CD14-positive monocyte (primary cell): ENCODE measurements around the gene RPL27A. TPM values are rescaled to one million over a fixed set of nuclear protein-coding genes. Genes with fewer than 3 reads are reported as not detected.

Experiments
- DNase-seq, 3 donors: peaks; one replicate each; pipeline ENCODE4 v3.0.0-alpha.2; 2011 to 2022
- H2AFZ ChIP-seq: 2 replicates; pipeline ENCODE4 v1.6.0; 2012; ENCODE audit warnings: mild to moderate bottlenecking, low read depth, low read length, inconsistent platforms; ENCODE audit not compliant: insufficient read depth, poor library complexity, severe bottlenecking
- H3K27ac ChIP-seq, 2 donors: 1 replicate in 1 of 2; 2 replicates in 1 of 2; pipeline ENCODE4 v1.5.1; 2012 to 2013; ENCODE audit warnings: low read length in 2 of 2, control low read depth in 1 of 2, inconsistent platforms in 1 of 2, low read depth in 1 of 2, mild to moderate bottlenecking in 1 of 2
- H3K27me3 ChIP-seq, 2 donors: one replicate each; pipeline versions ENCODE4 v1.6.0 to v1.6.1; 2011 to 2013; ENCODE audit warnings: low read length in 2 of 2; ENCODE audit not compliant: control insufficient read depth in 2 of 2, insufficient read depth in 2 of 2
- H3K36me3 ChIP-seq, 2 donors: replicated peaks in 1 of 2; 1 replicate in 1 of 2; 2 replicates in 1 of 2; pipeline versions ENCODE4 v1.5.1 to v1.6.1; 2012 to 2013; ENCODE audit warnings: low read length in 2 of 2, control low read depth in 1 of 2, inconsistent platforms in 1 of 2, mild to moderate bottlenecking in 1 of 2; ENCODE audit not compliant: insufficient read depth in 2 of 2, control insufficient read depth in 1 of 2
- H3K4me1 ChIP-seq, 2 donors: 1 replicate in 1 of 2; 2 replicates in 1 of 2; pipeline versions ENCODE4 v1.5.1 to v1.6.1; 2012 to 2013; ENCODE audit warnings: low read length in 2 of 2, control low read depth in 1 of 2, inconsistent platforms in 1 of 2, mild to moderate bottlenecking in 1 of 2, moderate library complexity in 1 of 2; ENCODE audit not compliant: insufficient read depth in 2 of 2, control insufficient read depth in 1 of 2
- H3K4me2 ChIP-seq: replicated peaks from 2 replicates; pipeline ENCODE3; 2012; ENCODE audit warnings: low read length, moderate library complexity, mild to moderate bottlenecking; ENCODE audit not compliant: poor library complexity, severe bottlenecking; ENCODE audit errors: extremely low read depth
- H3K4me3 ChIP-seq, 3 experiments: fragments of 200-600 bp in 1 of 3; sonication (generic) in 1 of 3; replicated peaks in 1 of 3; 1 replicate in 2 of 3; 2 replicates in 1 of 3; pipeline ENCODE4 v1.5.1; 2011 to 2013; ENCODE audit warnings: low read length in 3 of 3, mild to moderate bottlenecking in 3 of 3, control low read depth in 2 of 3, low read depth in 2 of 3, inconsistent platforms in 1 of 3, moderate library complexity in 1 of 3
- H3K79me2 ChIP-seq: 2 replicates; pipeline ENCODE4 v1.6.0; 2012; ENCODE audit warnings: mild to moderate bottlenecking, control low read depth, inconsistent platforms, low read length, moderate library complexity; ENCODE audit not compliant: insufficient read depth
- H3K9ac ChIP-seq: 2 replicates; pipeline ENCODE4 v1.6.0; 2017; ENCODE audit warnings: low read length, mild to moderate bottlenecking; ENCODE audit not compliant: insufficient read depth, poor library complexity, severe bottlenecking
- H3K9me3 ChIP-seq, 2 donors: replicated peaks in 1 of 2; 1 replicate in 1 of 2; 2 replicates in 1 of 2; pipeline versions ENCODE4 v1.5.1 to v1.6.1; 2012 to 2013; ENCODE audit warnings: low read length in 2 of 2, control low read depth in 1 of 2; ENCODE audit not compliant: control insufficient read depth in 1 of 2, insufficient read depth in 1 of 2
- H4K20me1 ChIP-seq: 2 replicates; pipeline ENCODE4 v1.6.0; 2012; ENCODE audit warnings: mild to moderate bottlenecking, low read length, control low read depth, moderate library complexity; ENCODE audit not compliant: insufficient read depth
- H3K27ac Mint-ChIP-seq, 7 donors: one replicate each; pipeline ENCODE4 v1.8.0; 2020; ENCODE audit warnings: mild to moderate bottlenecking in 7 of 7, mixed read lengths in 7 of 7, moderate library complexity in 6 of 7, inconsistent platforms in 2 of 7
- H3K27me3 Mint-ChIP-seq, 3 donors: one replicate each; pipeline ENCODE4 v1.8.0; 2021 to 2022; ENCODE audit warnings: low read depth in 3 of 3, mild to moderate bottlenecking in 3 of 3, mixed read lengths in 3 of 3, moderate library complexity in 3 of 3, inconsistent platforms in 1 of 3
- H3K36me3 Mint-ChIP-seq, 2 donors: one replicate each; pipeline ENCODE4 v1.8.0; 2020; ENCODE audit warnings: mixed read lengths in 2 of 2, inconsistent platforms in 1 of 2, mild to moderate bottlenecking in 1 of 2
- H3K4me1 Mint-ChIP-seq: one replicate; pipeline ENCODE4 v1.8.0; 2020; ENCODE audit warnings: mild to moderate bottlenecking, mixed read lengths
- H3K4me3 Mint-ChIP-seq, 2 donors: one replicate each; pipeline ENCODE4 v1.8.0; 2020; ENCODE audit warnings: mild to moderate bottlenecking in 2 of 2, mixed read lengths in 2 of 2, moderate library complexity in 1 of 2
- H3K9me3 Mint-ChIP-seq, 7 donors: one replicate each; pipeline ENCODE4 v1.8.0; 2020 to 2022; ENCODE audit warnings: mixed read lengths in 7 of 7, mild to moderate bottlenecking in 6 of 7, moderate library complexity in 6 of 7, inconsistent platforms in 2 of 7
- WGBS: methylation state at CpG from one replicate; pipeline ENCODE4 v1.1.5; 2013; ENCODE audit warnings: missing lambda C conversion rate; ENCODE audit not compliant: insufficient coverage; 5-methylcytosine and 5-hydroxymethylcytosine counted together
- intact Hi-C, 2 donors: fragments of 100-400 bp; cut with micrococcal nuclease; formaldehyde crosslinking; loops; one replicate each; pipeline versions ENCODE4 v1.15.0 to v1.15.1; 2023
- polyA plus RNA-seq, 3 donors: library from polyadenylated mRNA; depleted of rRNA in 1 of 3; unstranded in 2 of 3; stranded (reverse) in 1 of 3; fragments of 300-500 nt in 2 of 3; fragments of >200 nt in 1 of 3; fragmentation: Illumina TruSeq in 2 of 3; gene quantifications; 1 replicate in 2 of 3; 2 replicates in 1 of 3; pipeline ENCODE4 v1.2.3, GENCODE V29; 2012 to 2021
- TF ChIP-seq, protein P1 (sequence below): fragments of 200-600 bp; IDR thresholded peaks from one replicate; pipeline ENCODE4 v1.8.0; 2022; ENCODE audit warnings: antibody characterized with exemption, mild to moderate bottlenecking

Gene RPL27A
- polyA plus RNA-seq, 3 donors: 572 to 1,233 (median 1,091) TPM

DNA sequence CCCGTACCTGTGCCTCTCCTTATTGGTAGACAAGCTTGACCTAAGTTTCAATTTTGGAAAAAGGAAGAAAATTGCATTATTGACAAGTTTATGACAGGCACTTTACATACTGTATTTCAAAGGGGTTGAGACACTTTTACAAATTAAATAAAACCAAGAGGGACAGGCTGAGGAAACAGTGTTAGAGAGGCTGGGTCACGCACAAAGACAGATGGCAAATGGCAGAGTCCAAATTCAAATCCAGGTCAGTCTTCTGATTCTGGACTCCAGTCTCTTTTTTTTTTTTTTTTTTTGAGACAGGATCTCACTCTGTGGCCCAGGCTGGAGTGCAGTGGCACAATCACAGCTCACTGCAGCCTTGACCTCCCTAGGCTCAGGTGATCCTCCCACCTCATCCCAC lies 10.2 kb upstream of the RPL27A start:
- Histone ChIP-seq H3K79me2 (no peaks in the 10 kb centered on the region), H2AFZ (no peak overlapping the region), H3K27me3 (no peaks in the 10 kb centered on the region), H3K9me3 (no peaks in the 10 kb centered on the region), H4K20me1 (no peaks in the 10 kb centered on the region), H3K4me1 (no peaks in the 10 kb centered on the region), H3K9ac (no peak overlapping the region), H3K4me2 (no peak overlapping the region), H3K36me3 (peaks cover 48 to 54% of the 10 kb centered on the region in 2 donors), H3K27ac (no peak overlapping the region), H3K4me3 (no peak overlapping the region)
- TF ChIP-seq, protein P1, sequence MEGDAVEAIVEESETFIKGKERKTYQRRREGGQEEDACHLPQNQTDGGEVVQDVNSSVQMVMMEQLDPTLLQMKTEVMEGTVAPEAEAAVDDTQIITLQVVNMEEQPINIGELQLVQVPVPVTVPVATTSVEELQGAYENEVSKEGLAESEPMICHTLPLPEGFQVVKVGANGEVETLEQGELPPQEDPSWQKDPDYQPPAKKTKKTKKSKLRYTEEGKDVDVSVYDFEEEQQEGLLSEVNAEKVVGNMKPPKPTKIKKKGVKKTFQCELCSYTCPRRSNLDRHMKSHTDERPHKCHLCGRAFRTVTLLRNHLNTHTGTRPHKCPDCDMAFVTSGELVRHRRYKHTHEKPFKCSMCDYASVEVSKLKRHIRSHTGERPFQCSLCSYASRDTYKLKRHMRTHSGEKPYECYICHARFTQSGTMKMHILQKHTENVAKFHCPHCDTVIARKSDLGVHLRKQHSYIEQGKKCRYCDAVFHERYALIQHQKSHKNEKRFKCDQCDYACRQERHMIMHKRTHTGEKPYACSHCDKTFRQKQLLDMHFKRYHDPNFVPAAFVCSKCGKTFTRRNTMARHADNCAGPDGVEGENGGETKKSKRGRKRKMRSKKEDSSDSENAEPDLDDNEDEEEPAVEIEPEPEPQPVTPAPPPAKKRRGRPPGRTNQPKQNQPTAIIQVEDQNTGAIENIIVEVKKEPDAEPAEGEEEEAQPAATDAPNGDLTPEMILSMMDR: no peak
- Mint-ChIP-seq H3K36me3 (peaks cover 35 to 39% of the 10 kb centered on the region in 2 donors), H3K27me3 (no peaks in the 10 kb centered on the region), H3K9me3 (no peaks in the 10 kb centered on the region), H3K4me1 (no peaks in the 10 kb centered on the region), H3K4me3 (no peak overlapping the region), H3K27ac (no peak overlapping the region)
- intact Hi-C loops: loop anchor here in 1 of 2 donors (10.0 kb wide), 1 partner anchor 292 kb away; the partner anchor contains the start of gene TMEM9B
- DNase-seq: no peak
- WGBS: 100% methylated on average over 2 of the region's 2 CpGs

DNA sequence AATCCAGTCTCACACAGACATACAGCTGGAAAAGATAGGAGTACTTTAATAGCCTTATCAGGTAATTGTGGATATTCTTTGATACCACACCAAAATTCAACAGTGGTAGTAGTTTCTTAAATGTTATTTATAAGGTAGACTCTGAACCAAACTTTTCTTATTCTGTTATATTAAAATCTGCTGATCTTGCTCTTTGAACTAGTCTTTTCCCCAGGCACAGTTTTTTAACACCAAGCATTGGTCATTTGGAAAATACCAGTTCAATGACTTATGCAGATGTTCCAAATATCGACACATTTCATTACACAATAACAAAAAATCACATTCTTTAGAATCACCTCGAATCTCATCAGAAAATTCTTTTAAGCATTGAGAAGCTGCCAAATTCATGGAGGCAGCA lies 7.7 kb upstream of the RPL27A start:
- no peaks in the 10 kb centered on the region for H4K20me1 ChIP-seq
- TF ChIP-seq, protein P1: no peak
- no peaks in the 10 kb centered on the region for H3K79me2 ChIP-seq
- H3K36me3 ChIP-seq: peaks cover 45 to 63% of the 10 kb centered on the region in 2 donors
- Mint-ChIP-seq H3K27ac (no peak overlapping the region), H3K4me1 (no peaks in the 10 kb centered on the region), H3K36me3 (peaks cover 33% of the 10 kb centered on the region in 2 donors), H3K4me3 (no peak overlapping the region), H3K9me3 (no peaks in the 10 kb centered on the region), H3K27me3 (no peaks in the 10 kb centered on the region)
- intact Hi-C loops: loop anchor here in 1 of 2 donors (10.0 kb wide), 1 partner anchor 290 kb away; the partner anchor contains the start of gene TMEM9B
- H3K4me2 ChIP-seq: no peak overlapping the region
- H3K27me3 ChIP-seq: no peaks in the 10 kb centered on the region
- H3K4me3 ChIP-seq: no peak overlapping the region
- H3K9me3 ChIP-seq: no peaks in the 10 kb centered on the region
- 94% methylated on average over 2 of the region's 2 CpGs for WGBS
- H3K27ac ChIP-seq: no peak overlapping the region
- DNase-seq: no peak
- H2AFZ ChIP-seq: no peak overlapping the region
- no peak overlapping the region for H3K9ac ChIP-seq
- H3K4me1 ChIP-seq: no peaks in the 10 kb centered on the region
